CD1c-positive myeloid dendritic cell (primary cell): ENCODE measurements around the gene CD8B2.
"Not testable (repeated sequence)": the region's sequence is repeated elsewhere in the genome, so short reads cannot be mapped to it uniquely, and the experiment has no call there.

Experiments
- DNase-seq: peaks from one replicate; pipeline ENCODE4 v3.0.0-alpha.2; 2016; ENCODE audit errors: extremely low spot score

The CD8B2 gene

GRCh38 chr2:106486551-106487385 is at the start of gene CD8B2:
Gene CD8B2, plus strand, starts transcription at chr2:106487364. Its CDS starts 63 bp downstream, at chr2:106487427.
- not testable (repeated sequence) for DNase-seq

GRCh38 chr2:106461882-106462281 is 25.3 kb upstream of the CD8B2 start:
- DNase-seq: peak; percentile 44

GRCh38 chr2:106467516-106467915 is 19.6 kb upstream of the CD8B2 start:
- DNase-seq: not testable (repeated sequence)

GRCh38 chr2:106468107-106468506 is 19.1 kb upstream of the CD8B2 start, which contains the start of gene RGPD3:
Gene RGPD3, minus strand, starts transcription at chr2:106468413. Its CDS starts 125 bp downstream, at chr2:106468288.
- DNase-seq: not testable (repeated sequence)

GRCh38 chr2:106470658-106471057 is 16.5 kb upstream of the CD8B2 start:
- DNase-seq: not testable (repeated sequence)

- not testable (repeated sequence) for DNase-seq
These were observed 9.5 kb upstream of the CD8B2 start for GRCh38 chr2:106477647-106478046.

GRCh38 chr2:106479563-106479962 is 7.6 kb upstream of the CD8B2 start:
- DNase-seq: not testable (repeated sequence)

GRCh38 chr2:106487386-106488191 is 425 bp downstream of the CD8B2 start:
- DNase-seq: not testable (repeated sequence)

GRCh38 chr2:106489701-106490100 is 2.5 kb downstream of the CD8B2 start:
- DNase-seq: not testable (repeated sequence)

- DNase-seq: not testable (repeated sequence)
These were observed 5.2 kb downstream of the CD8B2 start for GRCh38 chr2:106492399-106492798.

GRCh38 chr2:106492913-106493312 is 5.7 kb downstream of the CD8B2 start:
- DNase-seq: not testable (repeated sequence)

- not testable (repeated sequence) for DNase-seq
These were observed 11.4 kb downstream of the CD8B2 start for GRCh38 chr2:106498549-106498948.

- DNase-seq: not testable (repeated sequence)
These were observed 13.2 kb downstream of the CD8B2 start for GRCh38 chr2:106500350-106500749.

GRCh38 chr2:106502351-106502750 is 15.2 kb downstream of the CD8B2 start:
- not testable (repeated sequence) for DNase-seq

GRCh38 chr2:106504192-106504591 is 17.0 kb downstream of the CD8B2 start:
- not testable (repeated sequence) for DNase-seq

- DNase-seq: not testable (repeated sequence)
These were observed 17.6 kb downstream of the CD8B2 start for GRCh38 chr2:106504787-106505186.

- not testable (repeated sequence) for DNase-seq
These were observed 19.0 kb downstream of the CD8B2 start for GRCh38 chr2:106506002-106506687.

GRCh38 chr2:106508660-106509373 is 21.7 kb downstream of the CD8B2 start:
- DNase-seq: not testable (repeated sequence)

GRCh38 chr2:106509374-106509770 is 22.2 kb downstream of the CD8B2 start:
- not testable (repeated sequence) for DNase-seq

GRCh38 chr2:106510791-106511190 is 23.6 kb downstream of the CD8B2 start:
- peak; percentile 58 for DNase-seq

GRCh38 chr2:106511476-106511901 is 24.3 kb downstream of the CD8B2 start:
- peak; percentile 89 for DNase-seq
